GM12878 (cell line): ENCODE measurements around the gene SNX15. TPM values are rescaled to one million over a fixed set of nuclear protein-coding genes. Genes with fewer than 3 reads are reported as not detected.

Experiments
- CHD2 ChIP-seq: IDR thresholded peaks from 2 replicates; pipeline ENCODE4 v1.6.1; 2011; ENCODE audit warnings: low read depth, low read length, improper control_type of control experiment, borderline replicate concordance
- CREB1 ChIP-seq: IDR thresholded peaks from 2 replicates; pipeline ENCODE4 v1.6.1; 2012; ENCODE audit warnings: low read depth, mild to moderate bottlenecking, inconsistent platforms
- EED ChIP-seq: sonication (generic); IDR thresholded peaks from 2 replicates; pipeline ENCODE4 v1.6.1; 2016; ENCODE audit warnings: antibody characterized with exemption, low read depth
- ETV6 ChIP-seq, 2 experiments: fragments of 450-650 bp in 1 of 2; IDR thresholded peaks in 1 of 2; conservative IDR thresholded peaks in 1 of 2; 2 replicates each; pipeline ENCODE4 v1.6.1; 2014; ENCODE audit warnings: antibody characterized with exemption in 1 of 2, borderline replicate concordance in 1 of 2, low read depth in 1 of 2, mild to moderate bottlenecking in 1 of 2, moderate library complexity in 1 of 2
- GABPA ChIP-seq: IDR thresholded peaks from 2 replicates; pipeline ENCODE4 v1.6.1; 2014; ENCODE audit warnings: antibody characterized with exemption, low read depth, mild to moderate bottlenecking, inconsistent platforms
- HCFC1 ChIP-seq: fragments of 150-350 bp; IDR thresholded peaks from 2 replicates; pipeline ENCODE4 v1.6.1; 2014; ENCODE audit warnings: low read length
- HDGF ChIP-seq: fragments of 450-650 bp; IDR thresholded peaks from 2 replicates; pipeline ENCODE4 v1.6.1; 2016; ENCODE audit warnings: antibody characterized with exemption
- JUND ChIP-seq: IDR thresholded peaks from 2 replicates; pipeline ENCODE4 v1.6.1; 2012; ENCODE audit warnings: low read depth, mild to moderate bottlenecking, low read length, improper control_type of control experiment, moderate library complexity
- PAX8 ChIP-seq: fragments of 450-650 bp; IDR thresholded peaks from 2 replicates; pipeline ENCODE4 v1.6.1; 2017; ENCODE audit warnings: mild to moderate bottlenecking, moderate library complexity
- PKNOX1 ChIP-seq: fragments of 450-650 bp; IDR thresholded peaks from 2 replicates; pipeline ENCODE4 v1.6.1; 2016; ENCODE audit warnings: mild to moderate bottlenecking
- POLR2A ChIP-seq: IDR thresholded peaks from 2 replicates; pipeline ENCODE4 v1.6.1; 2011; ENCODE audit warnings: low read depth, mild to moderate bottlenecking, low read length
- STAT1 ChIP-seq: fragments of 450-650 bp; conservative IDR thresholded peaks from 2 replicates; pipeline ENCODE4 v1.6.1; 2014; ENCODE audit warnings: antibody characterized with exemption, mild to moderate bottlenecking
- STAT3 ChIP-seq: IDR thresholded peaks from 2 replicates; pipeline ENCODE4 v1.6.1; 2011; ENCODE audit warnings: low read depth, low read length, improper control_type of control experiment
- ZNF207 ChIP-seq: fragments of 450-650 bp; IDR thresholded peaks from 2 replicates; pipeline ENCODE4 v1.6.1; 2014; ENCODE audit warnings: antibody characterized with exemption, mild to moderate bottlenecking, borderline replicate concordance
- ZNF592 ChIP-seq: fragments of 450-650 bp; IDR thresholded peaks from 2 replicates; pipeline ENCODE4 v1.6.1; 2017; ENCODE audit warnings: mild to moderate bottlenecking, moderate library complexity
- polyA plus RNA-seq, 11 experiments: library from polyadenylated mRNA; depleted of rRNA in 4 of 11; unstranded in 6 of 11; stranded (reverse) in 5 of 11; fragments of >200 nt; fragmentation: Nextera tagmentation in 4 of 11; fragmentation: Illumina TruSeq in 1 of 11; extraction: Ambion mirVana in 4 of 11; extraction: Trizol in 1 of 11; gene quantifications; 1 replicate in 1 of 11; 2 replicates in 10 of 11; pipeline versions ENCODE4 v1.2.1 to v1.2.3, GENCODE V29; 2011 to 2016; ENCODE audit warnings: inconsistent platforms in 2 of 11, missing spikeins in 2 of 11, low read depth in 1 of 11
- total RNA-seq, 4 experiments: library from RNA; depleted of rRNA in 3 of 4; stranded (reverse); fragments of >200 nt in 3 of 4; fragmentation: Illumina TruSeq in 1 of 4; extraction: Trizol in 1 of 4; gene quantifications; 2 replicates each; pipeline versions ENCODE4 v1.2.1 to v1.2.3, GENCODE V29; 2013 to 2021
- TF ChIP-seq, protein P1 (sequence below): fragments of 450-650 bp; IDR thresholded peaks from 2 replicates; pipeline ENCODE4 v1.6.1; 2017; ENCODE audit warnings: antibody characterized with exemption, mild to moderate bottlenecking, moderate library complexity
- TF ChIP-seq, protein P2 (sequence below): IDR thresholded peaks from 2 replicates; pipeline ENCODE4 v1.6.1; 2011; ENCODE audit warnings: low read depth, mild to moderate bottlenecking, low read length, moderate library complexity, borderline replicate concordance; ENCODE audit errors: extremely low read depth

SNX15 gene
- total and polyA plus RNA-seq, 10 of the 15 experiments (the other 5 are each of a cell fraction or from before 2014, with no cell fraction given): 2.4 to 24.0 (median 16.1) TPM

GRCh38 chr11:65013130-65013887, 13.9 kb upstream of the SNX15 start (continued):
- 0 out of 2 replicates have a peak, but pooled peaks have one; percentile 29 for TF ChIP-seq ZNF592
- TF ChIP-seq ZNF207: peak; percentile 41; the same call in 1 of the 2 replicates
- peak; percentile 63; the same call in 1 of the 2 replicates for TF ChIP-seq CREB1
- no peak for TF ChIP-seq JUND
- TF ChIP-seq HDGF: 0 out of 2 replicates have a peak, but pooled peaks have one; percentile 57
- TF ChIP-seq CHD2: peak; percentile 16; the same call in 1 of the 2 replicates
- TF ChIP-seq EED: no peak
- TF ChIP-seq, protein P1, sequence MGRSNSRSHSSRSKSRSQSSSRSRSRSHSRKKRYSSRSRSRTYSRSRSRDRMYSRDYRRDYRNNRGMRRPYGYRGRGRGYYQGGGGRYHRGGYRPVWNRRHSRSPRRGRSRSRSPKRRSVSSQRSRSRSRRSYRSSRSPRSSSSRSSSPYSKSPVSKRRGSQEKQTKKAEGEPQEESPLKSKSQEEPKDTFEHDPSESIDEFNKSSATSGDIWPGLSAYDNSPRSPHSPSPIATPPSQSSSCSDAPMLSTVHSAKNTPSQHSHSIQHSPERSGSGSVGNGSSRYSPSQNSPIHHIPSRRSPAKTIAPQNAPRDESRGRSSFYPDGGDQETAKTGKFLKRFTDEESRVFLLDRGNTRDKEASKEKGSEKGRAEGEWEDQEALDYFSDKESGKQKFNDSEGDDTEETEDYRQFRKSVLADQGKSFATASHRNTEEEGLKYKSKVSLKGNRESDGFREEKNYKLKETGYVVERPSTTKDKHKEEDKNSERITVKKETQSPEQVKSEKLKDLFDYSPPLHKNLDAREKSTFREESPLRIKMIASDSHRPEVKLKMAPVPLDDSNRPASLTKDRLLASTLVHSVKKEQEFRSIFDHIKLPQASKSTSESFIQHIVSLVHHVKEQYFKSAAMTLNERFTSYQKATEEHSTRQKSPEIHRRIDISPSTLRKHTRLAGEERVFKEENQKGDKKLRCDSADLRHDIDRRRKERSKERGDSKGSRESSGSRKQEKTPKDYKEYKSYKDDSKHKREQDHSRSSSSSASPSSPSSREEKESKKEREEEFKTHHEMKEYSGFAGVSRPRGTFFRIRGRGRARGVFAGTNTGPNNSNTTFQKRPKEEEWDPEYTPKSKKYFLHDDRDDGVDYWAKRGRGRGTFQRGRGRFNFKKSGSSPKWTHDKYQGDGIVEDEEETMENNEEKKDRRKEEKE: no peak
- TF ChIP-seq, protein P2, sequence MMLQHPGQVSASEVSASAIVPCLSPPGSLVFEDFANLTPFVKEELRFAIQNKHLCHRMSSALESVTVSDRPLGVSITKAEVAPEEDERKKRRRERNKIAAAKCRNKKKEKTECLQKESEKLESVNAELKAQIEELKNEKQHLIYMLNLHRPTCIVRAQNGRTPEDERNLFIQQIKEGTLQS: no peak
- TF ChIP-seq HCFC1: peak; percentile 32; the same call in 1 of the 2 replicates
- no peak for TF ChIP-seq STAT3
- TF ChIP-seq ETV6 (conservative IDR thresholded peaks at IDR 0.05 in 1 of 2, IDR thresholded peaks at IDR 0.05 in 1 of 2; ENCODE audit: borderline replicate concordance in 1 of 2, low read depth in 1 of 2): no peak
- 0 out of 2 replicates have a peak, but pooled peaks have one; percentile 71 for TF ChIP-seq STAT1
- TF ChIP-seq GABPA: no peak
- TF ChIP-seq PAX8: no peak
- TF ChIP-seq PKNOX1: peak; percentile 60; the same call in 1 of the 2 replicates
- no peak; the same call in 1 of the 2 replicates for TF ChIP-seq POLR2A
